Osteocyte (in vitro differentiated cells): ENCODE data around the gene GRIK4. TPM values are rescaled to one million over a fixed set of nuclear protein-coding genes. Genes with fewer than 3 reads are reported as not detected.

Source experiments
- DNase-seq: peaks from one replicate; pipeline ENCODE4 v3.0.0; 2021; ENCODE audit warnings: mixed read lengths; ENCODE audit not compliant: unreplicated experiment; ENCODE audit errors: extremely low spot score
- H3K27ac Mint-ChIP-seq: one replicate; pipeline ENCODE4 v1.8.0; 2021; ENCODE audit warnings: mild to moderate bottlenecking, mixed read lengths; ENCODE audit not compliant: unreplicated experiment
- H3K27me3 Mint-ChIP-seq: one replicate; pipeline ENCODE4 v1.8.0; 2021; ENCODE audit warnings: mixed read lengths; ENCODE audit not compliant: unreplicated experiment
- H3K36me3 Mint-ChIP-seq: one replicate; pipeline ENCODE4 v1.8.0; 2021; ENCODE audit warnings: mixed read lengths; ENCODE audit not compliant: unreplicated experiment
- H3K4me1 Mint-ChIP-seq: one replicate; pipeline ENCODE4 v1.8.0; 2021; ENCODE audit warnings: mixed read lengths; ENCODE audit not compliant: unreplicated experiment
- H3K4me3 Mint-ChIP-seq: one replicate; pipeline ENCODE4 v1.8.0; 2021; ENCODE audit warnings: mild to moderate bottlenecking, moderate library complexity, mixed read lengths; ENCODE audit not compliant: unreplicated experiment
- H3K9me3 Mint-ChIP-seq: one replicate; pipeline ENCODE4 v1.8.0; 2021; ENCODE audit warnings: mixed read lengths; ENCODE audit not compliant: unreplicated experiment
- CTCF ChIP-seq: fragments of 200-600 bp; sonication (generic); IDR thresholded peaks from 2 replicates; pipeline ENCODE4 v1.5.0; 2021; ENCODE audit warnings: antibody characterized with exemption, mild to moderate bottlenecking, moderate library complexity
- total RNA-seq: library from RNA; stranded (reverse); gene quantifications from 2 replicates; pipeline ENCODE4 v1.2.1, GENCODE V29; 2021

GRIK4 gene
- total RNA-seq, 1 donor from 2014 or later: 0.11 TPM

- Mint-ChIP-seq H3K27me3 (peaks cover 34% of the 10 kb centered on the region), H3K36me3 (no peaks in the 10 kb centered on the region), H3K27ac (no peak overlapping the region), H3K4me3 (no peak overlapping the region), H3K4me1 (no peaks in the 10 kb centered on the region), H3K9me3 (no peaks in the 10 kb centered on the region)
- DNase-seq: no peak
- no peak for TF ChIP-seq CTCF
Observed at GRCh38 chr11:120573756-120574354, 62.3 kb downstream of the GRIK4 start.

- Mint-ChIP-seq H3K9me3 (no peaks in the 10 kb centered on the region), H3K4me1 (no peaks in the 10 kb centered on the region), H3K4me3 (no peak overlapping the region), H3K27me3 (peaks cover 38% of the 10 kb centered on the region), H3K27ac (no peak overlapping the region), H3K36me3 (no peaks in the 10 kb centered on the region)
- no peak for TF ChIP-seq CTCF
- DNase-seq: no peak
Observed at GRCh38 chr11:120574876-120575275, 63.3 kb downstream of the GRIK4 start.

- Mint-ChIP-seq H3K36me3 (no peaks in the 10 kb centered on the region), H3K9me3 (no peaks in the 10 kb centered on the region), H3K4me3 (no peak overlapping the region), H3K27me3 (peaks cover 42% of the 10 kb centered on the region), H3K4me1 (no peaks in the 10 kb centered on the region), H3K27ac (no peak overlapping the region)
- DNase-seq: no peak
- TF ChIP-seq CTCF: no peak
Observed at GRCh38 chr11:120575461-120575860, 63.9 kb downstream of the GRIK4 start.

GRCh38 chr11:120576606-120577005, 65.1 kb downstream of the GRIK4 start:
- H3K27me3 Mint-ChIP-seq: peaks cover 47% of the 10 kb centered on the region
- no peaks in the 10 kb centered on the region for H3K36me3 Mint-ChIP-seq
- H3K27ac Mint-ChIP-seq: no peak overlapping the region
- H3K4me3 Mint-ChIP-seq: no peak overlapping the region
- H3K4me1 Mint-ChIP-seq: no peaks in the 10 kb centered on the region
- no peak for DNase-seq
- no peaks in the 10 kb centered on the region for H3K9me3 Mint-ChIP-seq
- no peak for TF ChIP-seq CTCF

- Mint-ChIP-seq H3K9me3 (no peaks in the 10 kb centered on the region), H3K27me3 (peaks cover 47% of the 10 kb centered on the region), H3K4me3 (no peak overlapping the region), H3K36me3 (no peaks in the 10 kb centered on the region), H3K27ac (no peak overlapping the region), H3K4me1 (no peaks in the 10 kb centered on the region)
- DNase-seq: no peak
- no peak for TF ChIP-seq CTCF
Observed at GRCh38 chr11:120577041-120577440, 65.5 kb downstream of the GRIK4 start.
